HG03521 (cell line): ENCODE data around the gene AANAT.

ENCODE experiments used
- ATAC-seq: cut with Tn5 transposase; IDR thresholded peaks from one replicate; pipeline ENCODE4 v1.9.1; 2021; ENCODE audit warnings: mild to moderate bottlenecking, moderate library complexity; ENCODE audit not compliant: unreplicated experiment

Gene AANAT

GRCh38 chr17:76485569-76485968 lies 18.2 kb downstream of the AANAT start:
- no peak for ATAC-seq

GRCh38 chr17:76487451-76488192 lies 20.2 kb downstream of the AANAT start:
- ATAC-seq = no peak

- ATAC-seq = no peak
Observed at GRCh38 chr17:76490112-76490710, 22.8 kb downstream of the AANAT start.

- no peak for ATAC-seq
Observed at GRCh38 chr17:76491271-76492122, 24.1 kb downstream of the AANAT start.

GRCh38 chr17:76492123-76492988 lies 25.0 kb downstream of the AANAT start:
- ATAC-seq = peak; percentile 35

- peak; percentile 37 for ATAC-seq
Observed at GRCh38 chr17:76492989-76493501, 25.6 kb downstream of the AANAT start.

- ATAC-seq = peak; percentile 8
Observed at GRCh38 chr17:76493505-76494167, 26.2 kb downstream of the AANAT start.

- no peak for ATAC-seq
Observed at GRCh38 chr17:76495663-76496400, 28.4 kb downstream of the AANAT start.

- no peak for ATAC-seq
Observed at GRCh38 chr17:76496464-76496863, 29.1 kb downstream of the AANAT start.

GRCh38 chr17:76497699-76497978 lies 30.2 kb downstream of the AANAT start:
- ATAC-seq = no peak

GRCh38 chr17:76497979-76498875 lies 30.8 kb downstream of the AANAT start:
- no peak for ATAC-seq

- no peak for ATAC-seq
Observed at GRCh38 chr17:76498876-76499251, 31.5 kb downstream of the AANAT start.

- no peak for ATAC-seq
Observed at GRCh38 chr17:76499267-76499667, 31.9 kb downstream of the AANAT start.

GRCh38 chr17:76500074-76500746 lies 32.8 kb downstream of the AANAT start:
- ATAC-seq = no peak

- ATAC-seq = no peak
Observed at GRCh38 chr17:76500747-76501017, 33.3 kb downstream of the AANAT start.

- ATAC-seq = peak; percentile 77
Observed at GRCh38 chr17:76501018-76501826, 33.8 kb downstream of the AANAT start, which contains the start of gene RHBDF2. RHBDF2 (minus strand) TSS chr17:76501423; CDS start chr17:76481524, 19,899 bp downstream.

GRCh38 chr17:76501827-76502307 lies 34.5 kb downstream of the AANAT start:
- ATAC-seq = no peak
